Activated CD8-positive, alpha-beta T cell treated with anti-CD3 and anti-CD28 coated beads for 36 hours (primary cell): ENCODE data around the gene DOK6. TPM values are rescaled to one million over a fixed set of nuclear protein-coding genes. Genes with fewer than 3 reads are reported as not detected.

Source experiments
- ATAC-seq: fragments of 200-7000 bp; cut with Tn5 transposase; one replicate; pipeline ENCODE4 v1.10.0; 2021; ENCODE audit warnings: mild to moderate bottlenecking, moderate library complexity
- CTCF ChIA-PET: fragments of 350-600 bp; sonication (Branson Sonifier 250); formaldehyde crosslinking; loops from one replicate; lab custom pipeline; 2021; ENCODE audit warnings: antibody characterized with exemption; lab: Charles Lee
- POLR2A ChIA-PET: fragments of 350-600 bp; sonication (Branson Sonifier 250); formaldehyde crosslinking; loops from one replicate; lab custom pipeline; 2021; ENCODE audit warnings: antibody characterized with exemption; lab: Charles Lee
- DNase-seq: peaks from one replicate; pipeline ENCODE4 v3.0.0-alpha.2; 2020
- H3K27ac Mint-ChIP-seq: one replicate; pipeline ENCODE4 v1.8.0; 2021; ENCODE audit warnings: mild to moderate bottlenecking, mixed read lengths
- H3K27me3 Mint-ChIP-seq: one replicate; pipeline ENCODE4 v1.8.0; 2021; ENCODE audit warnings: mixed read lengths
- H3K36me3 Mint-ChIP-seq: one replicate; pipeline ENCODE4 v1.8.0; 2021; ENCODE audit warnings: low read depth, mixed read lengths
- H3K4me1 Mint-ChIP-seq: one replicate; pipeline ENCODE4 v1.8.0; 2021; ENCODE audit warnings: low read depth, mixed read lengths
- H3K4me3 Mint-ChIP-seq: one replicate; pipeline ENCODE4 v1.8.0; 2021; ENCODE audit warnings: mild to moderate bottlenecking, moderate library complexity, mixed read lengths
- H3K9me3 Mint-ChIP-seq: one replicate; pipeline ENCODE4 v1.8.0; 2021; ENCODE audit warnings: mixed read lengths
- intact Hi-C: fragments of 100-400 bp; cut with micrococcal nuclease; formaldehyde crosslinking; loops from one replicate; pipeline ENCODE4 v1.10.0; 2022
- total RNA-seq, 2 experiments: library from RNA; stranded (reverse); gene quantifications; one replicate each; pipeline ENCODE4 v1.2.3, GENCODE V29; 2021
- TF ChIP-seq, protein P1 (sequence below): fragments of 200-600 bp; IDR thresholded peaks from one replicate; pipeline ENCODE4 v1.8.0; 2022; ENCODE audit warnings: antibody characterized with exemption, mild to moderate bottlenecking

DOK6 gene
- total RNA-seq, 2 experiments from 2014 or later = not detected

DNA sequence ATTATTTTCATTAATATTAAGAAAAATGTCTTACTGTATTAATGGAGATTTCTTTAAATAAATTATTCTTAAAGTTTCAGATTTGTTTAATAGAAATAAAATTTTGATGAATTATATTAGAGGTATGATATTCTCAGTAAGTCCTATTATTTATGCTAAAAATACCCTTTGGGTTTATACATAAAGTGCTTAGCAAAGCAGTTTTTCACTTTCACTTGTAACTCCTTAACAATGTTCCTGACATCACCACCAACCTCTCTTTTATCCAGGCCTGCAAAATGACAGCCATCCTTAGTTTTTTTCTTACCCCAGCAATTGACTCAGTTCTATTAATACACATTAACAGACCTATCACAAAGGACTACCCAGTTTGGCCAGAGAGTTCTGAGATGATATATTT is 376.6 kb downstream of the DOK6 start:
- no peaks in the 10 kb centered on the region for H3K36me3 Mint-ChIP-seq
- no peaks in the 10 kb centered on the region for H3K27me3 Mint-ChIP-seq
- no peak overlapping the region for H3K4me3 Mint-ChIP-seq
- peaks cover 6% of the 10 kb centered on the region for H3K4me1 Mint-ChIP-seq
- TF ChIP-seq, protein P1, sequence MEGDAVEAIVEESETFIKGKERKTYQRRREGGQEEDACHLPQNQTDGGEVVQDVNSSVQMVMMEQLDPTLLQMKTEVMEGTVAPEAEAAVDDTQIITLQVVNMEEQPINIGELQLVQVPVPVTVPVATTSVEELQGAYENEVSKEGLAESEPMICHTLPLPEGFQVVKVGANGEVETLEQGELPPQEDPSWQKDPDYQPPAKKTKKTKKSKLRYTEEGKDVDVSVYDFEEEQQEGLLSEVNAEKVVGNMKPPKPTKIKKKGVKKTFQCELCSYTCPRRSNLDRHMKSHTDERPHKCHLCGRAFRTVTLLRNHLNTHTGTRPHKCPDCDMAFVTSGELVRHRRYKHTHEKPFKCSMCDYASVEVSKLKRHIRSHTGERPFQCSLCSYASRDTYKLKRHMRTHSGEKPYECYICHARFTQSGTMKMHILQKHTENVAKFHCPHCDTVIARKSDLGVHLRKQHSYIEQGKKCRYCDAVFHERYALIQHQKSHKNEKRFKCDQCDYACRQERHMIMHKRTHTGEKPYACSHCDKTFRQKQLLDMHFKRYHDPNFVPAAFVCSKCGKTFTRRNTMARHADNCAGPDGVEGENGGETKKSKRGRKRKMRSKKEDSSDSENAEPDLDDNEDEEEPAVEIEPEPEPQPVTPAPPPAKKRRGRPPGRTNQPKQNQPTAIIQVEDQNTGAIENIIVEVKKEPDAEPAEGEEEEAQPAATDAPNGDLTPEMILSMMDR = no peak
- DNase-seq (no peak), ATAC-seq (no peak)
- CTCF ChIA-PET = no interaction called here
- intact Hi-C loops = no loop called here
- POLR2A ChIA-PET = no interaction called here
- H3K9me3 Mint-ChIP-seq = no peaks in the 10 kb centered on the region
- no peak overlapping the region for H3K27ac Mint-ChIP-seq

DNA sequence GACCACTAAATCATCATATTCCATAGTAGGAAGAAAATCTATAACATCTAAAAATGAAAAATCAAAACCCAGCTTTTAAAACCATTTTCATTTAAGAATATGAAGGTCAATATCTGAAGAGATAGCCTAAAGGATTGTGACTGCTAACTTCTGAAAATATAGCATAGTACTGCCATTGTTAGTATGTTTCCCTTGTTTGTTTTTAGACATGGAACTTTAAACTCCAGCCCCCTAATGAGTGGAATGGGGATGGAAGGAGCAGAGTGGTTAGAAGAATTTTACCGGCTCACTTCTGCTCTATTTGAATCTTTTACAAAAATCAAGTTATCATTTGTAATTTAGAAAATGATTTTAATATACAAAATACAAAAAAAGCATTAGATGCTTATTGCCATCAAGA is 378.0 kb downstream of the DOK6 start:
- H3K27ac Mint-ChIP-seq = no peak overlapping the region
- CTCF ChIA-PET = no interaction called here
- no peak for ATAC-seq

DNA sequence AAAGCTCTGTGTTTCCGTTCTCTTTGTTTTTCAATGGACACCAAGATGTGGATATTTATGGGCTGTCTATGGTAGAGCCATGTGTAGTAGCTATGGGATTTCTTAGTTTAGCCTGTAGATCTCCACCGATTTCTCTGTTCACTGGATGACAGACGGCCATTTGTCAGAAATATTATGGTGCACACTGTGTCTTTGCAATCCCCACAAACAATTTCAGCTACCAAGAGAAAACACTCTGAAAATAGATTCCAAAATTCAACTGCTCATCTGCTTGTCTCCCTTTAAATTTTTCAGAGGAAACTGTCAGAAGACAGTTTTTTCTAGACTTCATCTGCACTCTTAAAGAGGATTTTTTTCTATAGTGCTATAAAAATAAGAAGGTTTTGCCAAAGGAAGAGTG is 380.2 kb downstream of the DOK6 start:
- intact Hi-C loops = no loop called here
- H3K27ac Mint-ChIP-seq = no peak overlapping the region
- ChIA-PET POLR2A (no interaction called here), CTCF (no interaction called here)
- H3K4me1 Mint-ChIP-seq = no peaks in the 10 kb centered on the region
- TF ChIP-seq, protein P1 = no peak
- no peaks in the 10 kb centered on the region for H3K27me3 Mint-ChIP-seq
- DNase-seq = no peak
- ATAC-seq = no peak
- H3K9me3 Mint-ChIP-seq = no peaks in the 10 kb centered on the region
- no peaks in the 10 kb centered on the region for H3K36me3 Mint-ChIP-seq
- no peak overlapping the region for H3K4me3 Mint-ChIP-seq

More for the DNA sequence above, 378.0 kb downstream of the DOK6 start:
- H3K4me3 Mint-ChIP-seq = no peak overlapping the region
- no peak for DNase-seq
- TF ChIP-seq, protein P1 = no peak
- H3K9me3 Mint-ChIP-seq = no peaks in the 10 kb centered on the region
- H3K36me3 Mint-ChIP-seq = no peaks in the 10 kb centered on the region
- H3K4me1 Mint-ChIP-seq = peaks cover 6% of the 10 kb centered on the region
- intact Hi-C loops = no loop called here
- POLR2A ChIA-PET = no interaction called here
- no peaks in the 10 kb centered on the region for H3K27me3 Mint-ChIP-seq

DNA sequence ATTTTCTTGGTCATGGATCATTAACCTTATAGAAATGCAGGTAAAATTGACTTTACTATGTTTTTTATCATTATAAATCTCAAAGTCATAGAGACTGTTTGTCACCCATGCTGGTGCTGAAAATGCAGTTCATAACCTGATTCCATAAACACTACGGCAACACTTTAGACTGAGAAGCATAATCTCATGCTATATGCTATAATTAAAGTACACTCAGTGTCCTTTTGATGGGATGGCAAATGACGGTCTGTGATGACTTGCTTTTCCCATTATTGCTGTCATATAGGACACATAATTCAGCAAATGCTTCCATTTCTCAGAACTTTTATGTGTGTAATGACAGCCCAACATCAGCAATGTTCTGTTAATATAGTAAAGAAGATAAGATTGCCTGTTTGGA is 384.1 kb downstream of the DOK6 start:
- TF ChIP-seq, protein P1 = no peak
- Mint-ChIP-seq H3K36me3 (no peaks in the 10 kb centered on the region), H3K9me3 (no peaks in the 10 kb centered on the region), H3K4me1 (peaks cover 2% of the 10 kb centered on the region), H3K27me3 (no peaks in the 10 kb centered on the region), H3K4me3 (no peak overlapping the region), H3K27ac (no peak overlapping the region)
- CTCF ChIA-PET = no interaction called here
- DNase-seq (no peak), ATAC-seq (no peak)
- intact Hi-C loops = no loop called here
- POLR2A ChIA-PET = no interaction called here

DNA sequence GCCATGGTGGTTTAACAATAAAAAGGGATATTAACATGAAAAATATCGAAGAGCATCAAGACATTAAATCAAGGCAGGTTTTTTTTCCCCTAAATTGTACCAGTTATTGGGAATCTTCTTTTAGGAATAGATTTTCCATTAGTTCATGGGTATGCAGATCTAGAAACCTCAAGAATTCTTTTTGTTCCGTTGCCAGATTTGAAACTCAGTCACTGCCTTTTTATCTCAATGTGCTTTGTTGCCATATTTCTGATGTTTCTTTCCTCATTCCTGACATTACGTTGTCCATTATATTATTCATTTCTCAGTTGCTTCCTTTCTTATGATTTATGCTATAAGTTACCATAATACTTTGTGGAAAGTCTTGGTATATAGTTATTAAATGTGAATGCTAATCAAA is 384.8 kb downstream of the DOK6 start:
- ChIA-PET POLR2A (no interaction called here), CTCF (no interaction called here)
- Mint-ChIP-seq H3K4me1 (peaks cover 2% of the 10 kb centered on the region), H3K27me3 (no peaks in the 10 kb centered on the region), H3K36me3 (no peaks in the 10 kb centered on the region), H3K9me3 (no peaks in the 10 kb centered on the region), H3K27ac (no peak overlapping the region), H3K4me3 (no peak overlapping the region)
- no peak for DNase-seq
- intact Hi-C loops = no loop called here
- ATAC-seq = no peak
- TF ChIP-seq, protein P1 = no peak
